Measurements from ENCODE around the gene NOP53.
"Not testable (repeated sequence)": the region's sequence is repeated elsewhere in the genome, so short reads cannot be mapped to it uniquely, and the experiment has no call there.

NOP53 gene

GRCh38 chr19:47718415-47719046 is 26.8 kb upstream of the NOP53 start:
- not testable (repeated sequence) for DNase-seq

- DNase-seq, result peak in 2 of 3 experiments; percentile 7 to 32
These were observed 26.1 kb upstream of the NOP53 start for GRCh38 chr19:47719047-47719859.

GRCh38 chr19:47720669-47721422 is 24.5 kb upstream of the NOP53 start:
- no peak for DNase-seq

- DNase-seq, result peak in 1 of 3 experiments; percentile 61
These were observed 21.8 kb upstream of the NOP53 start for GRCh38 chr19:47723581-47723940.

- no peak for DNase-seq
These were observed 19.5 kb upstream of the NOP53 start for GRCh38 chr19:47725759-47726401.

- no peak for DNase-seq
These were observed 18.9 kb upstream of the NOP53 start for GRCh38 chr19:47726467-47726866.

- not testable (repeated sequence) for DNase-seq
These were observed 17.1 kb upstream of the NOP53 start for GRCh38 chr19:47728295-47728694.

GRCh38 chr19:47729468-47729798 is 15.9 kb upstream of the NOP53 start:
- no peak for DNase-seq

- peak in 2 of 3 experiments; percentile 39 to 40 for DNase-seq
These were observed 15.4 kb upstream of the NOP53 start for GRCh38 chr19:47729799-47730520.

GRCh38 chr19:47730521-47730889 is 14.8 kb upstream of the NOP53 start:
- no peak for DNase-seq

GRCh38 chr19:47730910-47731309 is 14.4 kb upstream of the NOP53 start:
- DNase-seq, result no peak

- no peak for DNase-seq
These were observed 10.2 kb upstream of the NOP53 start for GRCh38 chr19:47735131-47735530.

GRCh38 chr19:47740866-47741519 is 4.4 kb upstream of the NOP53 start:
- no peak for DNase-seq

GRCh38 chr19:47741544-47742140 is 3.7 kb upstream of the NOP53 start:
- DNase-seq, result no peak

- no peak for DNase-seq
These were observed 2.7 kb upstream of the NOP53 start for GRCh38 chr19:47742634-47743033.

- DNase-seq, result not testable (repeated sequence)
These were observed 783 bp downstream of the NOP53 start for GRCh38 chr19:47746129-47746528.

- no peak for DNase-seq
These were observed 4.0 kb downstream of the NOP53 start for GRCh38 chr19:47749326-47749725.

GRCh38 chr19:47750752-47751151 is 5.4 kb downstream of the NOP53 start:
- DNase-seq, result no peak

- no peak for DNase-seq
These were observed 7.3 kb downstream of the NOP53 start for GRCh38 chr19:47752440-47753211.

GRCh38 chr19:47754206-47755064 is 9.1 kb downstream of the NOP53 start:
- DNase-seq, result no peak
